Activated naive CD8-positive, alpha-beta T cell treated with anti-CD3 and anti-CD28 coated beads, Interleukin-2, amount 10 ng/mL, durations not matched to agents 7 days and 5 days (primary cell): Measurements from ENCODE around the gene C3orf22. TPM values are rescaled to one million over a fixed set of nuclear protein-coding genes. Genes with fewer than 3 reads are reported as not detected.
A peak's percentile ranks its signal among the peaks of the same experiment; 100 is the strongest.

Experiments
- ATAC-seq: fragments of 150-1000 bp; cut with Tn5 transposase; one replicate; pipeline ENCODE4 v1.10.0; 2021; ENCODE audit warnings: low read depth, moderate library complexity
- POLR2A ChIA-PET: fragments of 350-600 bp; sonication (Branson Sonifier 250); formaldehyde crosslinking; loops from one replicate; lab custom pipeline; 2021; ENCODE audit warnings: antibody characterized with exemption; lab: Charles Lee
- DNase-seq: peaks from one replicate; pipeline ENCODE4 v3.0.0; 2021
- H3K27ac Mint-ChIP-seq: one replicate; pipeline ENCODE4 v1.8.0; 2022; ENCODE audit warnings: mild to moderate bottlenecking, mixed read lengths
- H3K27me3 Mint-ChIP-seq: one replicate; pipeline ENCODE4 v1.8.0; 2022; ENCODE audit warnings: mild to moderate bottlenecking, moderate library complexity, mixed read lengths
- H3K36me3 Mint-ChIP-seq: one replicate; pipeline ENCODE4 v1.8.0; 2021; ENCODE audit warnings: mild to moderate bottlenecking, mixed read lengths
- H3K4me1 Mint-ChIP-seq: one replicate; pipeline ENCODE4 v1.8.0; 2021; ENCODE audit warnings: mixed read lengths
- H3K4me3 Mint-ChIP-seq: one replicate; pipeline ENCODE4 v1.8.0; 2022; ENCODE audit warnings: mild to moderate bottlenecking, moderate library complexity, mixed read lengths
- H3K9me3 Mint-ChIP-seq: one replicate; pipeline ENCODE4 v1.8.0; 2021; ENCODE audit warnings: mixed read lengths
- total RNA-seq, 2 experiments: library from RNA; stranded (reverse); gene quantifications; one replicate each; pipeline ENCODE4 v1.2.3, GENCODE V29; 2021

Gene C3orf22
- total RNA-seq, 2 experiments from 2014 or later, result not detected

DNA sequence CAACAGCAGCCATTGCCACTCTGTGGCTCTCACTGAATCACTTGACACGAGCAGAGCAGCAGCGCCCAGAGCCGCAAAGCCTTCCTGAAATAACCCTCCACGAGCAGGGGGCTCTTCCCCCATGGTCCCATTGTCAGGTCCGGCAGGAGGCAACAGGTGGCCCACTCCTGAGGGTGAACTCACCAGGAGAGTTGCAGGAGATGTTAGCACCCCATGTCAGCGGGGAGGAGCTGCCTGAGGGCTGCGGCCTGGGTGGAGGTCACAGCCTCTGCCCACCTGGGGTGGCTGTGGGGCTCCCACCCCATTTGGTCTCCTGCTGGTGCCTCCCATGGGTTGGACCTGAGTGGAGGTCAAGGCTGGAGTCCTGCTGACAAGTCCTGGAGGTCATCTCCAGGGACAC, 12.3 kb upstream of the C3orf22 start:
- ATAC-seq (no peak), DNase-seq (no peak)
- H3K9me3 Mint-ChIP-seq, result no peaks in the 10 kb centered on the region
- H3K27ac Mint-ChIP-seq, result no peak overlapping the region
- no peaks in the 10 kb centered on the region for H3K4me1 Mint-ChIP-seq
- POLR2A ChIA-PET, result no interaction called here
- H3K4me3 Mint-ChIP-seq, result no peak overlapping the region
- no peaks in the 10 kb centered on the region for H3K36me3 Mint-ChIP-seq
- H3K27me3 Mint-ChIP-seq, result peaks cover 12% of the 10 kb centered on the region

DNA sequence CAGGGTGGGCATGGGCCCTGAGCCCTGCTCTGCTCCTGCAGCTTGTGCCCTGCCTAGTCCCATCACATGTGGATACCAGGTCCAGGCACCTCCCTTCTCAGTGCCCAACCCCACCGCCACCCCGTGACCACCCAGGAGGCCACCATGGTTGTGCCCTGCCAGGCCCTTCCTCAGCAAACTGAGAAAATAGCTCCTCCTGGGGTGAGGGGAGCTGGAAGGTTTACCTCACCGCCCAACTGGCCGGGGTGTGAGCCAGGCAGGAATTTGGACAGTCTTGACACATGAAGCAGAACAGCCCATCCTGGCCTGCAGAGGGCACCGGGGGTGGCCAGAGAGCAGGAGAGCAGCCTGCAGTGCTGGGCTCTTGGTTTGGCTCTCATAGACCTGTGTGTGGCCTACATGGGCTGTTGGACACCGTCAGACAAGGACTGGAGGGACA, 11.4 kb upstream of the C3orf22 start:
- ATAC-seq, result no peak
- no peaks in the 10 kb centered on the region for H3K4me1 Mint-ChIP-seq
- DNase-seq, result no peak
- H3K4me3 Mint-ChIP-seq, result no peak overlapping the region
- H3K36me3 Mint-ChIP-seq, result no peaks in the 10 kb centered on the region
- H3K27ac Mint-ChIP-seq, result no peak overlapping the region
- H3K9me3 Mint-ChIP-seq, result no peaks in the 10 kb centered on the region
- POLR2A ChIA-PET, result no interaction called here
- H3K27me3 Mint-ChIP-seq, result peaks cover 17% of the 10 kb centered on the region

DNA sequence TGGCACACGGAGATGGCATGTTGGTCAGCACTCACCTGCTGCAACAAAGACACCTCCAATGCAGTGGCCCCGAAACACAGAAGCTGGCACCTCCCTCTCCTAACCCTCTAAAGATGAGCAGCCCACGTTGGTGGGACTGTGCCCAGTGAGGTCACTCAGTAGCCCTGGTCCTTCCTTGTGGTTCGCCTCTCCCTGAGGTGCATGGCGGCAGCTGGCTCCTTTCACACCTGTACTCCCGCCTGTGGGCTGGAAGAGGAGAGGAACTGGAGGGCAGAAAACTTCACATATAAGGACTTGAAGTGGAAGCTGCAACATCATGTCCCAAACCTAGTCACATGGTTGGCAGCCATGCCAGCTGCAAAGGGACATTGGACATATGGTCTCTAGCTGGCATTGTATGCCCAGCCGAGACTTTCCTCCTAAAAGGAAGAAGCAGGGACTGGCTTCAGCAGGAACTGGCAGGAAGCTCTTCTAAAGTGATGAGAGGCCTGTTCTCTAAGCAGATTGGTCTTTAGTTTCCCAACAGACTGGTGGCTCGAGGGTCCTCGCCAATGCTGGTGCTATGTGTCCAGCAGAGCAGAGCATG, 10.8 kb upstream of the C3orf22 start:
- DNase-seq (no peak), ATAC-seq (no peak)
- H3K4me3 Mint-ChIP-seq, result no peak overlapping the region
- H3K27ac Mint-ChIP-seq, result no peak overlapping the region
- H3K4me1 Mint-ChIP-seq, result no peaks in the 10 kb centered on the region
- H3K9me3 Mint-ChIP-seq, result no peaks in the 10 kb centered on the region
- peaks cover 20% of the 10 kb centered on the region for H3K27me3 Mint-ChIP-seq
- H3K36me3 Mint-ChIP-seq, result no peaks in the 10 kb centered on the region
- POLR2A ChIA-PET, result no interaction called here

DNA sequence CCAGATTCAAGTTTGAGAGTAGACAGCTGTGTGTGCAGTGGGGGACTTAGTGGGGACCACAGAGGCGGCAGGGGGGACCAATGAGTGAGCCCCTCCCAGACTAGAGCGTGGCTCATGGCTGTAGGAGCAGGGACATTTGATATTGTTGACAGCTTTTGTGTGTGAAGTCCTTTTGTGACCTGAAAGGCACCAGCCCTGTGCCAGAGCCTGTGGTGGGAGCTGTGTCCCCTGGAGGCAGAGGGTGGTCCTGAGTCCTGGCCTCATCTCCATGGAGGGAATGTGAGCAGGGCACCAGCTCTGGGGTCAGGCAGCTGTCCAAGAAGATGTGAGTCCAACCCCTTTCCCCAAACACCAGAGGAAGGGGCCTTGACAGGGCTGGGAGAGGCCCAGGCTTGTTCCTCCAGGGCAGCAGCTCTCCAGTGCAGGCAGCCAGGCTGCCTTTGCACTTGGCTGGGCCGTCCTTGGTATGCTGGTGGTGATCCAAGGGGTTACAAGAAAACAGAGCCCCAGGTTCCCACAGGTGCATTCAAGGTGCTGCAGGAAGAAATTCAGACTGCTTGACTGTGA, 10.1 kb upstream of the C3orf22 start:
- H3K27me3 Mint-ChIP-seq, result peaks cover 20% of the 10 kb centered on the region
- H3K4me1 Mint-ChIP-seq, result no peaks in the 10 kb centered on the region
- H3K27ac Mint-ChIP-seq, result no peak overlapping the region
- POLR2A ChIA-PET, result no interaction called here
- H3K9me3 Mint-ChIP-seq, result no peaks in the 10 kb centered on the region
- no peak overlapping the region for H3K4me3 Mint-ChIP-seq
- no peak for DNase-seq
- H3K36me3 Mint-ChIP-seq, result no peaks in the 10 kb centered on the region
- no peak for ATAC-seq

DNA sequence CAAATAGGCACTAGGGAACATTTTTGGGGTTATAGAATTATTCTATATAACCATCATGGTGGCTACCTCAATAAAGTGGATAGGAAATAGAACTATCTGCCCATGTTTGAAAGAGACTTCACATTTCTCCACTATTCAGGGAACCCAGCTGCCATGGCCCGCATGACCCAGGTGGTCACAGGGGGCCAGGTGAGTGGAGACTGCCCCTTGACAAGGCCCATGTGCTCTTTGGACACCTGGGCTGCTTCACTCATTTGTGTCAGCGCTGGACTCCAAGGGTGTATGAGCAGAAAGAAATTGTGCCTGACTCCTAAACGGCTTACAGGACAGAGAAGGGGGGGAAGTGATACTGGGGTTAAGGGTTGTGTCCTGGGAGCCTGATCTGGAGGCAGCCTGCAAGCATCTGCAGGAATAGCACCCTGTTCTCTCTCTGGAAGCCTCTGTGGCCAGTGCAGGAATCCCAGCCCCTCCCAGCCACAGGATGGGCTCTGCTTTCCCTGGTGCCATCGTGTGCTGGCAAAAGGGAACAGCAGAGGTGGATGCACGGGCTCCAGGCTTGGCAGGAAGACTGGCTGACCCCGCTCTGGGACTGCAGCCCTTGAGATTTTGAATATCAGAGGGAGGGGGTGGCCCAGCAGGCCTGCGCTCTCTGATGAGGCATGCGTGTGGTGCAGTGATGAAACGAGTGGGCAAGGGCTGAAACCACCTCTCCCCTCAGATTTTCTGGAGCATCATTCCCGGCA, 9.1 kb upstream of the C3orf22 start:
- Mint-ChIP-seq H3K9me3 (no peaks in the 10 kb centered on the region), H3K27me3 (peaks cover 24% of the 10 kb centered on the region), H3K27ac (no peak overlapping the region), H3K4me1 (no peaks in the 10 kb centered on the region), H3K36me3 (no peaks in the 10 kb centered on the region), H3K4me3 (no peak overlapping the region)
- no peak for DNase-seq
- ATAC-seq, result no peak
- POLR2A ChIA-PET, result no interaction called here

DNA sequence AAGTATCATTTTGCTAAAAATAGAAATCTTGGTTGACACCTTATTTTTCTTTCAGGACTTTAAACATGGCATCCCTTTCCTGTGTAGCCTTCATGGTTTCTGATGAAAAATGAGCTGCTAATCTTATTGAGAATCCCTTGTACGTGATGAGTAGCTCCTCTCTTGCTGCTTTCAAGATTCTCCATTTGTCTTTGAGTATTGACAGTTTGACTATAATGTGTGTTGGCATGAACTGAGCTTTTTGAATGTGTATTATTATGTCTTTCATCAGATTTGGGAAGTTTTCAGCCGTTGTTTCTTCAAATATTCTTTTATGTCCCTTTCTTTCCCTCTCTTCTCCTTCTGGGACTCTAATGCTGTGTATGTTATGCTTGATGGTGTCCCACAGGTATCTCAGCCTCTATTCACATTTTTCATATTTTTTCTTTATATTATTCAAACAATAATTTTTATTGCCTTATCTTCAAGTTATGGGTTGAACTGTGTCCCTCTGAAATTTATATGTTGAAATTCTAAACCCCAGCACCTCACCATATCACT, 4.1 kb upstream of the C3orf22 start:
- Mint-ChIP-seq H3K36me3 (no peaks in the 10 kb centered on the region), H3K9me3 (no peaks in the 10 kb centered on the region), H3K4me3 (no peak overlapping the region), H3K27ac (no peak overlapping the region), H3K27me3 (peaks cover 40% of the 10 kb centered on the region), H3K4me1 (no peaks in the 10 kb centered on the region)
- POLR2A ChIA-PET, result no interaction called here
- ATAC-seq, result no peak
- DNase-seq, result no peak

DNA sequence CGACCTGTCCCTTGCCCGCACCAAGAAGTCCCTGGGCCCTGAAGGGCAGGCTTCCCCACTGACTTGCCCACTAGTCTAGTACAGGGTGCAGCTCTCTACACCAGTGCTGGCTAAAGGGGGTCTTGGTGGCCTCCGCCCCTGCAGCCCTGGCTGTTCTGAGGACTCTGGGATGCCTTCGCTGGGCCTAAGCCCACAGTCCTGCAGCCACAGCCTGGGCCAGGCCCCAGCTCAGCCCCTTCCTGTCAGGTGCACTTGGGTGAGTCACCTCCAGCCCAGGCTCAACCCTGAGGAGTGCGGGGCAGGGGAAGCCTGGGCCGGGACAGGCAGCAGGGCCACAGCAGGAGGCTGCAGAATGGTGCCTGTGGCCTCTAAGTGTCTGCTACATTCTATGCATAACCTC, 971 bp downstream of the C3orf22 start:
- Mint-ChIP-seq H3K36me3 (no peaks in the 10 kb centered on the region), H3K4me3 (no peak overlapping the region), H3K27ac (no peak overlapping the region), H3K27me3 (peaks cover 18% of the 10 kb centered on the region), H3K4me1 (no peaks in the 10 kb centered on the region), H3K9me3 (no peaks in the 10 kb centered on the region)
- DNase-seq (no peak), ATAC-seq (no peak)
- POLR2A ChIA-PET, result no interaction called here

DNA sequence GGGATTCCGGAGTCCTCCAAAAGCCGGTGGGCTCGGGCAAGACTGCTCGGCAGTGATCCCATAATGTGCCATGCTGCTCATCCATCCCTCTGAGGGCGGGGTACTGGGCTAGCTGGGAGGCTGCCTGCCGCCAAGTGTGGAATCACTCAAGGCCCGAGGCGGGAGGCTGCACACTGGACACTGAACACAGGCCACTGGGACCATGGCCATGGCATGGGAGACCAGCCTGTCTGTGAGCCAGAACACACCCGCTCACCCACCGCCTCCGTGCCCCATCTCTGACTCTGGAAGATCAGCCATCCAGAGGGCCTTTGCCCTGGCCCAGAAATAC, 1.4 kb downstream of the C3orf22 start:
- H3K27ac Mint-ChIP-seq, result no peak overlapping the region
- POLR2A ChIA-PET, result no interaction called here
- peaks cover 14% of the 10 kb centered on the region for H3K27me3 Mint-ChIP-seq
- ATAC-seq, result no peak
- no peaks in the 10 kb centered on the region for H3K36me3 Mint-ChIP-seq
- H3K4me1 Mint-ChIP-seq, result no peaks in the 10 kb centered on the region
- H3K9me3 Mint-ChIP-seq, result no peaks in the 10 kb centered on the region
- DNase-seq, result peak; percentile 20
- no peak overlapping the region for H3K4me3 Mint-ChIP-seq

DNA sequence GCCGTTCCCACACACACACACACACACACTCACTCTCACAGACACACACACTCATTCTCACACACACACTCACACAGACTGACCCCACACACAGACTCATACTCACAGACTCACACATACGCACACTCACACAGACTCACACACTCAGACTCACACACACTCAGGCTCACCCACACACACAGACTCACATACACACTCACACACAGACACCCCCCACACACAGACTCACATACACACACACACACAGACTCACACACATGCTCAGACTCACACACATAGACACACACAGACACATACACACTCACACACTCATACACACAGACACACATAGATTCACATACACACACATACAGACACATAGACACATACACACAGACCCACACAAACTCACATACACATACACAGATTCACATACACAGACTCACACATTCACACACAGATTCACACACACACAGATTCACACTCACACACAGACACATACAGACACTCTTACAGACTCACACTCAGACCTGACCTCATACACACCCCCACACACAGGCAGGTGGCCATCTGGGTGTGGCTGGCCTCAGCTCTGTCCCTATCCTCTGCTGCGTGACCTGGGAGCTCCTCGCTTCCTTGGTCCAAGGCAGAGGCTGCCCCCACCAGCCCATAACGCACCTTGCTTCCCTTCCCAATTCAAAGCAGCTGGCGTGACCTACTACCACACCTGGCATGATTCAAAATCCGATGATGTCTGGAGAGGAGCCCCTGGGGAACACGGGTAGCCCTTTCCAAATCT, 1.9 kb downstream of the C3orf22 start:
- POLR2A ChIA-PET, result no interaction called here
- DNase-seq (no peak), ATAC-seq (no peak)
- Mint-ChIP-seq H3K36me3 (no peaks in the 10 kb centered on the region), H3K9me3 (no peaks in the 10 kb centered on the region), H3K4me1 (no peaks in the 10 kb centered on the region), H3K27ac (no peak overlapping the region), H3K27me3 (peaks cover 10% of the 10 kb centered on the region), H3K4me3 (no peak overlapping the region)

DNA sequence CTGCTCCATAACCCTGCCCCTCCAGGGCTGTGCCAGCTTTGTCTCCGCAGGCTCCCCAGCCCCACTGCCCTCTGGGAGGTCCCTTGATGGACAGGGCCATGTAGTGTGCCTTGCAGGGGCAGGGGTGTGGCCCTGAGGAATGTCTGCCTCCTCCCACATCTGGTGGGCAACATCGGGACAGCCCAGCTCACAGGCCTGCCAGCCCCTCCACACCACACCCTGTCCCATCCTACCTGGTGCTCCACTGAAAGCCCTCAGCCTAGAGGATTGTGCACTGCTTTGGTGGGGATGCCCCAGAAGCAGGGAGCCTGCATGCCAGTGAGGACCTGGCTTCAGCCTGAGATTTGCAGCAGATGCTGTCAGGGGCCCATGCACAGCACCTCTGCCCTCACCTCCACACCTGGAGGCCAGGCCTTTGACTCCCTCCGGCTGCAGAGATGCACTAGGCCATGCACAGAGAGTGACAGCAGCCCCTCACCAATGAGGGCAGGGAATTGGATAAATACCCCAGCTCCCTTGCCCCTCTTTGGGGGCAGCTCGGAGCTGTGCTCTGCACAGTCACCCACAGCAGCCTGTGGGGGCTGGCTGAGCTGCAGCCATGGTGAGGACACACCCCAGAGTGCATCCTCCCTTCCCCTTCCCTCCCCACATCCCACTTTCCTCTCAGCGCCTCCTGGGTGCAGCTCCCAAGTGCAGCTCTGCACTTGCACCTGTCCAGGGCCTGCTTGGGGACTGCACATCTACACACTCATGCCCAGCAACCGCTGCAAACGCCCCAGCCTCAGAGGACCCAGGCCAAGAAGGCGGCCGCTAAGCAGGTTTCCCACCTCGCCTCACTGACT, 2.7 kb downstream of the C3orf22 start:
- H3K27me3 Mint-ChIP-seq, result peaks cover 7% of the 10 kb centered on the region
- ATAC-seq, result no peak
- peak; percentile 15 for DNase-seq
- no peaks in the 10 kb centered on the region for H3K4me1 Mint-ChIP-seq
- no peaks in the 10 kb centered on the region for H3K36me3 Mint-ChIP-seq
- POLR2A ChIA-PET, result no interaction called here
- H3K9me3 Mint-ChIP-seq, result no peaks in the 10 kb centered on the region
- H3K4me3 Mint-ChIP-seq, result no peak overlapping the region
- no peak overlapping the region for H3K27ac Mint-ChIP-seq

DNA sequence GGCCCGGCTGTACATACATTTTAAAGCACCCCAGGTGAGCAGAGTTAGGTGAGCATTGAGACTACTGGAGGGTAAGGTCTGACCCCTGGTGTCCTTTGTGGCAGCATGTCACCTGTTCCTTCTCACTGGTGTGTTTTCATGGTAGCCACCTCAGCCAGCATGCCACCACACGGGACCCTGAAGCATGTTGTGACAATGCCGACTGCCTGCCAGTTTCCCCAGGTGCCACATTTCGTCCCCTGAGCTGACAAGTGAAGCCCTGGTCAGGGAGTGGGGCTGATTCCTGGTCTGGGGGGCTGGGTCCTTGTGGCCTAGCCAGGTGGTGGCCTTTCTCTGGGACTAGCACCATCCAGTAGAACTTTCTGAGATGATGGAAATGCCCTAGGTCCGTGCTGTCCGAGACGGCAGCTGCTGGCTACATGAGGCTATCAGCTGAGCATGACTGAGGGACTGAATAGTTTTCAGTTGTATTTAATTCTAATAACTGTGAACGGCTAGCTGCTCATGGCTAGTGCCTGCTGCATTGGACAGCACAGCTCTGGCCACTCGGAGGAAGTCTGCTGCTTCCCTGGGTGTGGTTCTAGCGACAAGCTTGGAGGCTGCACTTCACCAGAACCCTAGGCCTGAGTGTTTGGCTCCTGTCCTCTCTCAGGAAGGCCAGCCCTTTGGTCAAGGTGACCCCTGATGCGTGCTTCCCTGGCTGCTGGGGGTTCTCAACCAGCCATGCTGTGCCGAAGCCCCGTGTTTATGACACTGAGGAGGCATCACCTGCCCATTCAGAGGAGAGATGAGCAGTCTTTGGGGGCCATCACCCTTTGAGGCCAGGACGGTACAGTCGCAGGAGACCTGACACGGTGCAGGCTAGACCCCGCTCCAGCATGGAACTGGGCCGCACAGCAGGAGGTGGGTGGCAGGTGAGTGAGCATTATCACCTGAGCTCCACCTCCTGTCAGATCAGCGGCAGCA, 3.9 kb downstream of the C3orf22 start:
- POLR2A ChIA-PET, result no interaction called here
- Mint-ChIP-seq H3K4me3 (no peak overlapping the region), H3K9me3 (no peaks in the 10 kb centered on the region), H3K27ac (no peak overlapping the region), H3K4me1 (no peaks in the 10 kb centered on the region), H3K27me3 (peaks cover 4% of the 10 kb centered on the region), H3K36me3 (no peaks in the 10 kb centered on the region)
- DNase-seq (peak; percentile 17), ATAC-seq (no peak)
